NCI-H2107 treated with DMSO at 0.1 percent for 48 hours (cell line): ENCODE measurements around the gene PAIP2B.
"Not testable (repeated sequence)": the region's sequence is repeated elsewhere in the genome, so short reads cannot be mapped to it uniquely, and the experiment has no call there.

Experiments used
- DNase-seq: peaks from one replicate; lab custom pipeline; 2025; ENCODE audit not compliant: unreplicated experiment; lab: John Stamatoyannopoulos, UW

Gene PAIP2B

GRCh38 chr2:71226965-71227560 is at the start of gene PAIP2B:
Gene PAIP2B (minus strand): TSS chr2:71227103. CDS start chr2:71202589, 24,514 bp downstream.
- DNase-seq: peak; percentile 98

DNA sequence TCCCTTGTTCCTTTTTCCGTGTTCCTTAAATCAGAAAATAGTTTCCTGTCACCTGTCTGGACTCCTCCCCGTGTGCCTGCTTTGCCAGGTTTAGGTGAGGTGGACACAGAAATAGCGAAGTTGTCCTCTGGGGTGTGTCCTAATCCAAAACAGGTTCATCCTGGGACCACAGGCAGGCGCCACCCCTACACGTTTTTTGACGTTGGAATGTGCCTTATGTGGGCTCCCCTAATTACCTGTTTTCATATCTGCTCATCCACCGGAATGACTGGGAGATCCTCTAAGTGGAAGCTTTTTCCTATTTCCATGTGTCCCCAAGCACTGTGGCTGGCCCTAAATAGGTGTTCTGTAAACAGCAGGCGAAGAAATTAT is 49.0 kb upstream of the PAIP2B start:
- no peak for DNase-seq

DNA sequence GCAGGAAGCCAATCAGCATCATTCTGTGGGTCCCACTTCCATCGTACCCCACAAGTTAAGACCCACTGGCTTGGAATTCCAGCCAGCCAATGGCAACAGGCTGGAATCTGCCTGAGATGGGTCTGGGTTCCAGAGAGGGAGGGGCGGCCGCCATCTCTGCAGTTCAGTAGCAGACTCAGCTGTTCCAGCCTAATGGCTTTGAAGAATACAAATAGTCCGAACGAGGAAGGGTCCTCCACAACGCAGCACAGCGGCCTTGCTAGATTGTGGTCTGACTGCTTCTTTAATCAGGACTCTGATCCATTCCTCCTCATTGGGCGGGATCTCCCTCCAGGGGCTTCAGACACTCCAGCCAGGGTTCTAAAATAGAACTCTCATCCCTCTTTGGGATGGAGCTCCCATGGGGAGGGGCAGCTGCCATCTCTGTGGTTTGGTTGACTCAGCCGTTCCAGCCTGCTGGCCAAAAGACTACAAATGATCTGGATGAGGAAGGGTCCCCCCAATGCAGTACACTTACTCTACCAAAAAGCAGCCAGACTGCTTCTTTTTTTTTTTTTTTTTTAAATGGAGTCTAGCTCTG is 42.7 kb upstream of the PAIP2B start:
- DNase-seq: no peak

- DNase-seq: no peak
Observed at GRCh38 chr2:71263386-71263785, 36.5 kb upstream of the PAIP2B start.

- DNase-seq: no peak
Observed at GRCh38 chr2:71261534-71261933, 34.6 kb upstream of the PAIP2B start.

GRCh38 chr2:71256421-71256820 is 29.5 kb upstream of the PAIP2B start:
- no peak for DNase-seq

GRCh38 chr2:71254776-71255175 is 27.9 kb upstream of the PAIP2B start:
- DNase-seq: no peak

DNA sequence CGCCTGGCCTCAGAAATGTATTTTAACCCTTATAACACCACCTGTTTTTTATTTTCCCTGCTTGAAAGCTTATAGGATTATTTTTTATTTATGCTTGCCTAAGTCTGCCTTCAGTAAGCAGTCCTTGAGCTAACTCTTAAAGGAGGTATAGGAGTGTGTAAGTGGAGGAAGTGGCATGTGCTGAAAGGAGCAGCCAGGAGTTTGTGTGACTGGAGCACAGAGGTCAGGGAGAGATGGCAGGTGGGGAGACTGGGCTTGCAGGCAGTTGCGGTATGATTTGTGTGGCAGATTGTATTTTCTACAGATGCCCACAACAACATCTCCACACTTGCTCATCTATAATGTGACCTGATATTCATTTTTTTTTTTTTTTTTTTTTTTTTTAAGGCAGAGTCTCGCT is 27.2 kb upstream of the PAIP2B start:
- no peak for DNase-seq

DNA sequence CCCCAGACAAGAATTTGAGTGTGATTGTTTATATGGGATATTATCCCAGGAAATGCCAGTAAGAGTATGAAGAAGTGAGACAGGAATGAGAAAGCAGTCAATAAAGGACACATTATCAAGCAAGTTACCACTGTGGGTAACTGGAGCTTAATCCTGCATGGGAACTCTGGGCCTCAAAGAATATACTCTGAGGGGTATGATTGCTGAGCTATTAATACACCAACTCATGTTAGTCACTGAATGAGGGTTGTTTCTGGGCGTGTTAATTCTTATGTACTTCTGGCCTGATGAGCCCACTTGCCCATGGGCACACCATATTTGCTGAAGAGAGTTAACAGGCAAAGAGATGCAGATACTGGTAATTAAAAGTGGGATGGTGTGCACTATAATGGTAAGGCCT is 26.6 kb upstream of the PAIP2B start:
- no peak for DNase-seq

DNA sequence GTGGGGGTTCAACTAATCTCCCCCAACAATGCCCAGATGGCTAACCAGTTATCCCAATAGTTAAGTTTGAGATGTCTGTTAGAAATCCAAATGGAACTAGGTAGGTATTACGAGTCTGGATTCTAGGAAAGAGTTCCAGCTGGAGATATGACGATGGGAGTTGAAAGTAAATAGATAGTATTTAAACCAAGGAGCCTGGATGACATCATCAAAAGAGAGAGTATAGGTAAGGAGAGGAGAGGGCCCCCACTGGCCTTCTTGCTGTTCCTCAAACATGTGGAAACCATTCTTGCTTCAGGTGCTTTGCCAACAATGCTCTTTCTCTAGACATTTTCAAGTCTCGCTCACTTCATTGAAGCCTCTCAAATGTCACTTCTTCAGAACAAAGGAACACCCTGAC is 26.0 kb upstream of the PAIP2B start:
- no peak for DNase-seq

DNA sequence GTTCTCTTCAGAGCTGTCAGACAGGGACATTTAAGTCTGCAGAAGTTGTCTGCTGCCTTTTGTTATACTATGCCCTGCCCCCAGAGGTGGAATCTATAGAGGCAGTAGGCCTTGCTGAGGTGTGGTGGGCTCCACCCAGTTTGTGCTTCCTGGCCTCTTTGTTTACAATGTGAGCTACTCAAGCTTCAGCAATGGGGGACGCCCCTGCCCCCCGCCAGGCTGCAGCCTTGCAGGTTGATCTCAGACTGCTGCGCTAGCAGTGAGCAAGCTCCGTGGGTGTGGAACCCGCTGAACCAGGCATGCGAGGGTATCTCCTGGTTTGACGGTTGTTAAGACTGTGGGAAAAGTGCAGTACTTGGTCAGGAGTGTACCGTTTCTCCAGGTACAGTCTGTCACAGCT is 24.0 kb upstream of the PAIP2B start:
- DNase-seq: no peak

GRCh38 chr2:71244302-71244660 is 17.4 kb upstream of the PAIP2B start:
- DNase-seq: no peak

- DNase-seq: no peak
Observed at GRCh38 chr2:71243634-71244301, 16.9 kb upstream of the PAIP2B start.

DNA sequence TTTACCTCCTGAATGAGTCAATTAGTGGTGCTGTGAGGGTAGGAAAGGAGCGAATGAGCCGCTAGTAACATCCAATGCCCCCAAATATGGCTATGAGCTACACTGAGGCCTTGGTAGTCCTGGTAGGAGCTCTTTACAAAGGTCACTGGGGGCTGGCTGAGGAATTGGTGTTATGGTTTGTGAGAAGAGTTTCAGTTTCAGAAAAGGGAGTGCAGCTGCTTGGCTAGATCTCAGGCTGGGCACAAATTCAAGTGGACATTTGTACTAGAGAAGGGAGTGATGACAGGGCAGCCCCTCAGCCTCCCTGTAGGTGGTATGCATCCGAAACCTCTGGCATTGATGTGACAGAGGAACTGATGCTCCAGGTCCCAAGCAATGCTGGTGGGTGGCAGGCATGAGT is 13.9 kb upstream of the PAIP2B start:
- no peak for DNase-seq

DNA sequence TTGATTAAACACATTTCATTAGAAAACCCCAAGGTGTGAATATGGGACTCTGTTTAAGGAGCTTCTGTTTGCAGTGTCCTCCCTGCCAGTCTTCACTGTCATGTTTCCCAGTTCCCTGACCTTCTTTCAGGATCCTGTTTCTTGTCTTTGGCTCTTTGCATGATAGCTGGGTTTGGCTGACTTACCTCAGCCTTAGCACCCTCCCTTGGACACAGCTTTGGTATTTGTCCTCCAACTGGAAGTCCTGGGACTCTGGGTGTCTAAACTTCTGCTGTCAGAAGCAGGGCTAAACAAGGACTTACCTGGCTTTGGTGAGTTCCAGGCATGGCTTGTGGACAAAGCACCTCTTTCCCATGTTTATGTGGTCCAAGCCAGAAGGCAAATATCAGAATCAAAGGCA is 11.2 kb upstream of the PAIP2B start:
- DNase-seq: no peak

DNA sequence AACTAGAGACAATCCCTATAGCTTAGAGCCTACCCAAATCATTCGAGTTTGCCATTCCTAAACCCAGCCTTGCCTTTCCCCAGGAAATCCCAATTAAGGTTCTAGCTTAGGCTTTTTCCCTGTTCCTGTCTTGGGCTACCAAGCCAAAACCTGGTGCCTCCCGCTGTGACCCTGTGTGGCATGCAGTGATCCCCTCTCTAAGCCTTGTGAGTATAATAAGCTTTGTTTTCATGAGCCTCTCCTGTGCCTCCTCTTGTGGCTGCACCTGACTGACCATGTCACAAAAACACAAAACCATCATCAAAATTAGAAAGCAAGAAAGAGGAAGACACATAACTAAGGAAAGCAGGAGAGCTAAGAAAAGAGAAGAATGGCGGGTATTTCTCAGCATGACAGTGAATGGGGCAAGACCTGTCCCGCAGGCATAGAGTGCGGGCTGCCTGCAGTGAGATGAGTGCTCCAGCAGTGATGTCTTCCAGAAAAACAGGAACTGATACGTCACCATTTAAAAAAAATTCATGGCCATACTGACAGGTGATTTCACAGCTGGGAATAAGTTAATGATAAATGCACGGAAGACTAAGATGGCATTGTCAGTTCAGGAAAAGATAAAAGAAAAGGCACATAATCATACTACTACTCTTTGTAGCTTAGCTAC is 9.2 kb upstream of the PAIP2B start:
- DNase-seq: no peak

DNA sequence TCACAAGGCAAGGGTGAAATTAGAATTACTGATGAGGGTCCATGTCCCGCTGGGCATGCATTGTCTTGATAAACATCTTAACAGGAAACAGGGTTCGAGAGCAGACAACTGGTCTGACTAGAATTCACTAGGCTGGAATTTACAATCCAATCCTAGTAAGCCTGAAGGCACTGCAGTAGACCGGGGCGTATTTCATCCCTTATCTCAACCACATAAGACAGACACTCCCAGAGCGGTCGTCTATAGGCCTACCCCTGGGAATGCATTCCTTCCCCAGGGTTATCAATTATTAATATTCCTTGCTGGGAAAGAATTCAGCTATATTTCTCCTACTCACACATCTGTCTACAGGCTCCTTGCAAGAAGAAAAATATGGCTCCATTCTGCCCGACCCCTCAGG is 6.2 kb upstream of the PAIP2B start:
- not testable (repeated sequence) for DNase-seq

DNA sequence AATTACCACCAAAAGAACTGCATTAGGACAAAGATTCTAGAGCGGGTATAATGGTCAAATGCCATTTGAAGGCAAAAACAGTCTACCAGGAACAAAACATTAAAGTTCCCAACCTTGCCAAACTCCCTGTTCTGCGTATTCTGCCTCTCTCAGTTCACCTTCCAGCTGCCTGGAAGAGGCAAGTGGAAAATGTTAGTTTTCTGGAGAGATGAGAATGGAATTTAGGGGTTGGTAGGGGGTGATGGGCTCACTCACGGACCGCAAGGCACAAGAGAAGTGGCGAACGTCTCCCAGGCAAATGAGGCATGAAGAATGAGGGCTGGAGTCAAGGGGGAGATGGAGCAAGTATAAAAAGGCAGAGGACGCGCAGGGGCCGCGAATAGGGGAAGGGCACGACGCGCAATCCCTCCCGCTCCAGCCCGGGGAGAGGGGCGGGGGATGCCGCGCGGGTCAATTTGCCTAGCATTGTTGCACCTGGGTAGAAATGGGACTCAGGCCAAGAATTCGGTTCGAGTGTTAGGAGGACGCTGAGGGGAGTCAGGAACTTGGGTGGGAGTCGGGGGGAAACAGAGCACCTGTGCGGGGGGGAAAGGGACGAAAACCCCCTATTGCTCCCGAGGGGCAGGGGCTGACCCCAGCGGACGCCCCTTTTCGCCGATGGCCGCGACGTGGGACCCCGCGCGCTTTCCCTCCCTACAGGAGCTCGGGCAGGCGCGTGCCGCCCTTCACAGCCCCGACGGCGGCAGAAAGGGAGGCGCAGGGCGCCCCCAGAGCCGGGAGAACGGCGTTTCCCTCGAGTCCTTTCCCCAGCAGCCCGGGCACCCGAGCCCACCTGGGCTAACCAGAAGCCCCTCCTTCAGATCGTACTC is 573 bp downstream of the PAIP2B start:
- DNase-seq: peak; percentile 42

DNA sequence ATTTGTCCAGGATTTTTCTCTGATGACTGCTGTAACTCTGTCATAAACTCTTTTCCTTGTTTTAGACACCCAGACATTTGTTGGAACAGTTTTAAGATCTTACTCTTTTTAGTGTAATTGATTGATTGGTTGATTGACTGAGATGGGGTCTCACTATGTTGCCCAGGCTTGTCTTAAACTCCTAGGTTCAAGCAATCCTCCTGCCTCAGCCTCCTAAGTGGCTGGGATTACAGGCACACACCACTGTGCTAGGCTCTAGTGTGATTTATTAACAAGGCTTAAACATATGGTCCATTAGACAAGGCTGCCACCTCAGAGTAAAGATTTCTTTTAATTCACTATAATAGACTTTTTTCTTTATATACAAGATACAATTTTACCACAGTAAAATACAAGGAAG is 2.0 kb downstream of the PAIP2B start:
- no peak for DNase-seq

GRCh38 chr2:71224457-71224856 is 2.4 kb downstream of the PAIP2B start:
- DNase-seq: no peak

DNA sequence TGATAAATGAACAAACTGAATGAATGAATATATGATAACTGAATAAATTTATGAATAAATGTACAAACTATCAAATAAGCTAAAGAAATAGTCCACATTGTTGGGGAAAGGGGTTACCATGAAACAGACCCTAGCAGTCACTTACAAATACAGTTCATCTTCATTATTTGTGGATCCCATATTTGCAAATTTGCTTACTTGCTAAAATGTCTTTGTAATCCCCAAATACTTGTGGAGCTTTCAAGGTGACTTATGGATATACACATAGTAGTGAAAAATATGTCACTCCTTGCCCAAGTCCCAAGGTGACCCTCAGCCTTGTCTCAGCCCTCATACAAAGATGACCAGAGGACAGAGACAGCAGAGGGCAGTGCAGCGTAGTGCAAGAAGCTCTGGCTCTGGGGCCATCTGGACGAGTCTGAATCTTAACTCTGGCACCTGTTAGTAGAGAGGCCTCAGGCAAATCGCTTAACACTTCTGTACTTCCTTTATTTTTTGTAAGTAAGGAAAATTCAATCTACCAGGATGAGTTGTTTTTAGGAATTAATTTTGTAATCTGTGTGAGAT is 3.1 kb downstream of the PAIP2B start:
- DNase-seq: peak; percentile 36
